Measurements from ENCODE around the gene MIP.
A peak's percentile ranks its signal among the peaks of the same experiment; 100 is the strongest.
"Not testable (repeated sequence)": the region's sequence is repeated elsewhere in the genome, so short reads cannot be mapped to it uniquely, and the experiment has no call there.

Gene MIP

GRCh38 chr12:56454557-56454956 is at the start of gene MIP:
MIP (minus strand) TSS chr12:56454657; CDS start chr12:56454613, 44 bp downstream.
- no peak for DNase-seq

GRCh38 chr12:56499879-56500278 is 45.4 kb upstream of the MIP start:
- not testable (repeated sequence) for DNase-seq

DNA sequence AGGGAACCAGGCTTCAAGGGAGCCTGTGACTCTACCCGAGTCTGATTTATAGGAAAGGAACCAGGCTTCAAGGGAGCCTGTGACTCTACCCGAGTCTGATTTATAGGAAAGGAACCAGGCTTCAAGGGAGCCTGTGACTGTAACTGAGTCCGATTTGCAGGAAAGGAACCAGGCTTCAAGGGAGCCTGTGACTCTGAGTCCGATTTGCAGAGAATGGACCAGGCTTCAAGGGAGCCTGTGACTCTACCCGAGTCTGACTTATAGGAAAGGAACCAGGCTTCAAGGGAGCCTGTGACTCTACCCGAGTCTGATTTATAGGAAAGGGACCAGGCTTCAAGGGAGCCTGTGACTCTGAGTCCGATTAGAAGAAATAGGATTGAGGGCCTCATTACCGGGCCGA is 45.0 kb upstream of the MIP start:
- not testable (repeated sequence) for DNase-seq

GRCh38 chr12:56498126-56498902 is 43.9 kb upstream of the MIP start:
- not testable (repeated sequence) for DNase-seq

DNA sequence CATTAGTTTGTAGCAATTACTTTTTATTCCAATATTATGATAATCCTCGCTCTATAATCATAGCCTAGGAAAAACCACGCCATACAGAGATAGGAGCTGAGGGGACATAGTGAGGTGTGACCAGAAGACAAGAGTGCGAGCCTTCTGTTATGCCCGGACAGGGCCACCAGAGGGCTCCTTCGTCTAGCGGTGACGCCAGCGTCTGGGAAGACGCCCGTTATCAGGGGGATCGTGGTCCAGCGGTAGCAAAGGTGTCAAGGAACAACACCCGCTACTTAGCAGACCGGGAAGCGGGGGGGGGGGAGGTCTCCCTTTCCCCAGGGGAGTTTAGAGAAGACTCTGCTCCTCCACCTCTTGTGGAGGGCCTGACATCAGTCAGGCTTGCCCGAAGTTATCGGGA is 42.2 kb upstream of the MIP start:
- DNase-seq: peak; percentile 53

DNA sequence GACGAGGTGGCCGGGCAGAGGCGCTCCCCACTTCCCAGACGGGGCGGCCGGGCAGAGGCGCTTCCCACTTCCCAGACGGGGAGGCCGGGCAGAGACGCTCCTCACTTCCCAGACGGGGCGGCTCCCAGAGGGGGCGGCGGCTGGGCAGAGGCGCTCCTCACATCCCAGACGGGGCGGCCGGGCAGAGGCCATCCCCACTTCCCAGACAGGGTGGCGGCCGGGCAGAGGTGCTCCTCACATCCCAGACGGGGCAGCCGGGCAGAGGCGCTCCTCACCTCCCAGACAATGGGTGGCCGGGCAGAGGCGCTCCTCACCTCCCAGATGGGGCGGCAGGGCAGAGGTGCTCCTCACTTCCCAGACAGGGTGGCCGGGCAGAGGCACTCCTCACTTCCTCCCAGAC is 40.0 kb upstream of the MIP start:
- not testable (repeated sequence) for DNase-seq

GRCh38 chr12:56494106-56494415 is 39.6 kb upstream of the MIP start:
- DNase-seq: not testable (repeated sequence)

DNA sequence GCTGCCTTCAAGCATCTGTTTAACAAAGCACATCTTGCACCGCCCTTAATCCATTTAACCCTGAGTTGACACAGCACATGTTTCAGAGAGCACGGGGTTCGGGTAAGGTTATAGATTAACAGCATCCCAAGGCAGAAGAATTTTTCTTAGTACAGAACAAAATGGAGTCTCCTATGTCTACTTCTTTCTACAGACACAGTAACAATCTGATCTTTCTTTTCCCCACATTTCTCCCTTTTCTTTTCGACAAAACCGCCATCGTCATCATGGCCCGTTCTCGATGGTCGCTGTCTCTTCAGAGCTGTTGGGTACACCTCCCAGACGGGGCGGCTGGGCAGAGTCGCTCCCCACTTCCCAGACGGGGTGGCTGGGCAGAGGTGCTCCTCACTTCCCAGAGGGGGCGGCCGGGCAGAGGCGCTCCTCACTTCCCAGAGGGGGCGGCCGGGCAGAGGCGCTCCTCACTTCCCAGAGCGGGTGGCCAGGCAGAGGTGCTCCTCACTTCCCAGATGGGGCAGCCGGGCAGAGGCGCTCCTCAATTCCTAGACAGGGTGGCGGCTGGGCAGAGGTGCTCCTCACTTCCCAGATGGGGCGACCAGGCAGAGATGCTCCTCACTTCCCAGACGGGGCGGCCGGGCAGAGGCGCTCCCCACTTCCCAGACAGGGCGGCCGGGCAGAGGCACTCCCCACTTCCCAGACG is 39.1 kb upstream of the MIP start:
- DNase-seq: not testable (repeated sequence)

DNA sequence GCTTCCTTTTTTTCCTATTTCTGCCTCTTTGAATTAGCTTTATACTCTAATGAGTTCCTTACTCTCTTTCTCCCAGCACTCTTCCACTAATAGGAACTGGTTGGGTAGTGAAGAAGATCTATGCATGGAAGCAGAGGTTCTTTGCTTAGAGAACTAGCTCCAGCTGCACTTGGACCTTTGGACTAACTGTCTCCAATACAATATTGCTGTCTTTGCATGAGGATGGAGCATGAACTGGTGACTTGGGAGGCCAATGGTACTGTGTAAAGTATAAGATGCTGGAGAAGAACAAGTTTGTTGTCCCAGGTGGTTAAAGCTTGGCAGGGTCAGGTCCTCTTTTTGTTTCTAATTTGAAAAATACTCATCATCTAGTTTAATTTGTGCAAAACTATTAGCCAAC is 35.9 kb upstream of the MIP start:
- DNase-seq: no peak

DNA sequence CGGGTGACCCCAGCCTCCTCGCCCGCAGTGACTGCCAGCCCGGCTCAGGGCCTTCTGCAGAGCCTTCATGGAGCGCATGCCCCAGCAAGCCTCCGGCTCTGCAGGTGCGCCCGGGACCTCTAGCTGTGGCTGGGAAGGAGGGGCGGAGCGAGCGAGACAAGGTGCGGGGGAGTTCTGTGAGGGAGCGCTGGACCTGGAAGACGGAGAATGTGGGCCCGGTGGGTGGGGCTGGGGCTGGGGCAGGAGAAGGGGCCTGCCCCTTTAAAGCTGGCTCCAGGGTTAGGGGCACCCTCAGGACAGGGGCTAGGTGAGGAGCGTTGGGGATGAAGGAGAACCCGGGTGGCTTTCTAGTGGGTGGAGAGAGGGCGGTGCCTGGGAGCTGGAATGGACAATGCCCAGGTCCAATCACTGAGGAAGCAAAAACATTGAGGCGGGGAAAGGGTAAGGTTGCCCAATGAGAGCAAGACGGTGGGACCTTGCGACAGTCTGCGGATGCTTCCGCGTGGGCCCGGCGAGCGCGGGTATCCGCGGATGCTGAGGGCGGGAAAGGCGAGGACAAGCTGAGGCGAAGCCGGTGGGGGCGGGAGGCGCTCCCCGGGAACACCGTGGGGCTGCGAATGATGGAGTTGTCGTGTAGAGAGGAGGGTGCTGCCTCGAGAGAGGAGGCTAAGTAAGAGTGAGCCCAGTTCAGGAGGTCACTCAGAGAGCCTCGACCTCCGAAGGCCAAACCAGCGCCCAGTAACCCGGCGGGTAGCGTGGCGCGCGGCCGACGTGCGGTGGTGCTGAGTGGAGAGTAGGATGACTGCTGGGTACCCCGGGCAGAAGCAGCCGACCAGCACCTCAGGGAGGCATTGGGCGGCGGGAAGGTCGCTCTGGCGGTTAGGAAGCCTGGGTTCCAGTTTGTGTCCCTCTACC is 33.8 kb upstream of the MIP start, which contains the start of gene GLS2:
TSS of gene GLS2 (minus strand) at position 121 of the 915 bp plus-strand sequence. CDS start at position 78, 43 bp downstream.
- DNase-seq: peak; percentile 77

- no peak for DNase-seq
Observed at GRCh38 chr12:56487448-56488040, 33.1 kb upstream of the MIP start.

GRCh38 chr12:56486694-56487093 is 32.2 kb upstream of the MIP start:
- no peak for DNase-seq

GRCh38 chr12:56484566-56484965 is 30.1 kb upstream of the MIP start:
- no peak for DNase-seq

DNA sequence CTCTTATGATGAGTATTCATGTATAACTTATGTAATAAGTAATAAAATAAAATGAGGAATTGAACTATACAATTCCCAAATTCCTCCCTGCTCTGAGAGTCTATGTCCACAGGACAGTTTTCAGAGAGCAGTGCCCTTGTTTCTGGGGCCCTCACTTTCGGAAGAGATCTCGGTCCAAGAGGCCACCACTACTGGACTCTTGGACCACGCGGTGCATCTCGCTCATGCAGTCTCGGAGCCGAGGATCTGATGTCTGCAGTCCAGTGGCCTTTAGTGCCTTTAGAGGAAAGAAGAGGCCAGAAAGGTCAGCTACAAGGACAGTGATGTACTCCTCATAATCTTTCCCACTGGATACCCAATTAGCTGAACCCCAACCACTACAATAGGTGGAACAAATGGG is 25.2 kb upstream of the MIP start:
- DNase-seq: no peak

GRCh38 chr12:56477521-56478225 is 23.2 kb upstream of the MIP start:
- no peak for DNase-seq

DNA sequence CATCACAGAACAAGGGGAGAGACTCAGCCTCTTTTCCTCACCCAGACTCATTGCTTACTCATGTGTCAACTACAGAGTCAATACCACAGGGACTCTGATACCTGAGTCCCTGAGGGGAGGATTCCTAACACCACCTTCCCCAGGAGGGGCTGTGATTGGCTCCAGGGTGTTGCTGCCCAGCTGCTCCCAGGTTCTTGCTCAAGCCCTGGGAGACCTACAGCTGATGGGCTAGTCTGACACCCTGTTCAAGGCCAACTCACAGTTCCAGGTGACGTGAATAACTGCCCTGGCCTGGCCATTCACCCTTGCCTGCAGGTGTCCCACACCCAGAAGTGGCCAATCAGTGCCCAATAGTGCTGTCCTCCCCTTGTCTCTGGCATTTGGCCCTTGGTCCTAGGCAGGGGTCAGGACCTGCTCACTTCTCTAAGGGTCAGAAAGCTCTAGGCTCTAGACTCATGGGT is 22.5 kb upstream of the MIP start:
- no peak for DNase-seq

DNA sequence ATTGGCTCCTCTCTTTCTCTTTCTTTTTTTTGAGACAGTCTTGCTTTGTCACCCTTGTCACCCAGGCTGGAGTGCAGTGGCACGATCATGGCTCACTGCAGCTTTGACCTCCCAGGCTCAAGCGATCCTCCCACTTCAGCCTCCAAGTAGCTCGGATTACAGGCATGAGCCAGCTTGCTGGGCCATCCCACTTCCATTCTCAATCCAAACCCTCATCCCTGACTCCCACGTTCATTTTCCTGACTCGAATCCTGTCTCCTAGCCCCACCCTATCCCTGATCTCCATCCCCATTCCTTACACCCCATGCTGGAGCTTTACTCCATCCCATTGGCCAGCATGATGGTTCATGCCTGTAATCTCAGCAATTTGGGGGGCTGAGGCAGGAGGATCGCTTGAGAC is 21.7 kb upstream of the MIP start:
- DNase-seq: no peak

DNA sequence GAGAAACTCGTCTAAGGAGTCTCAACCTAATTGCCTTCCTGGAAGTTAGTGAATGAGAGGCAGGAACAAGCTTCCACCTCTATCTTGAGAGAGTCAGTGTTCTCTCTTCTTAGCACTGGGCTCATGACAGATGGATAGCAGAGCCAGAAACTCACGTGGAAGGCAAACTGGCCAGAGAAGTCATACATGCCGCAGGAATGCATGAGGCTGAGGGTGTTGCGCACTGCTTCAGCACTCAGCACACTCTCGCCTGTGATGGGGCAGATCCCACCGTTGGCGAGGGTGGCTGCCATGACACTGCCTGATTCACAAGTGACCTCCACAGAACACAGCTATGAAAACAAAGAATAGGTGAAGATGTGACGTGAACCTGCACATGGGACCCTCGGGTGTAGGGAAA is 19.9 kb upstream of the MIP start:
- DNase-seq: no peak

DNA sequence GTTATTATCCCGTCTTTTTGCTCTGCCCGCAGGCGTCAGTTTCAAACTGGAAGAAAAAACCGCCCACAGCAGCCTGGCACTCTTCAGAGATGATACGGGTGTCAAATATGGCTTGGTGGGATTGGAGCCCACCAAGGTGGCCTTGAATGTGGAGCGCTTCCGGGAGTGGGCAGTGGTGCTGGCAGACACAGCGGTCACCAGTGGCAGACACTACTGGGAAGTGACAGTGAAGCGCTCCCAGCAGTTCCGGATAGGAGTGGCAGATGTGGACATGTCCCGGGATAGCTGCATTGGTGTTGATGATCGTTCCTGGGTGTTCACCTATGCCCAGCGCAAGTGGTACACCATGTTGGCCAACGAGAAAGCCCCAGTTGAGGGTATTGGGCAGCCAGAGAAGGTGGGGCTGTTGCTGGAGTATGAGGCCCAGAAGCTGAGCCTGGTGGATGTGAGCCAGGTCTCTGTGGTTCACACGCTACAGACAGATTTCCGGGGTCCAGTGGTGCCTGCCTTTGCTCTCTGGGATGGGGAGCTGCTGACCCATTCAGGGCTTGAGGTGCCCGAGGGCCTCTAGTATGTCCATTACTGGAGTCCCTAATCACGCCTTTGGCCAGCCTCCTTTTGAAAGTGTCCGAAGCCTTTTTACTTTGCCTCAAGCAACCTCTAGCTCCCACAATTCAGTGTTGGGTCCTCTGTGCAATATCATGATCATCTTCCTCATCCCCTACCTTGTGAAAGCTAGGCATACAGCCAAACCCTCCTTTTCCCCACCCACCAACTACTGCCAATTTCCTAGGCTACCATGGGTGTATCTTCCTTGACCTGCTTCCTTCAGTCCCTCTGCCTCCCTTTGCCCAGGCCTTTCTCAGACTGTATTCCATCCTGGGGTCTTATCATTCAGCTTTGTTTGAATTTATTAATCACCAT is 14.8 kb upstream of the MIP start:
- peak; percentile 15 for DNase-seq

GRCh38 chr12:56468216-56469006 is 14.0 kb upstream of the MIP start, which contains the start of gene SPRYD4:
SPRYD4 (plus strand) TSS chr12:56468578; CDS start chr12:56468592, 14 bp downstream.
- peak; percentile 93 for DNase-seq
